GM10248 (cell line): ENCODE measurements around the gene NSF.
"Not testable (repeated sequence)": the region's sequence is repeated elsewhere in the genome, so short reads cannot be mapped to it uniquely, and the experiment has no call there.

Experiments
- CTCF ChIA-PET: fragments of 300-600 bp; sonication (Branson Sonifier 250); formaldehyde crosslinking; extraction: SDS; loops from one replicate; lab custom pipeline; 2021; ENCODE audit warnings: antibody characterized with exemption; lab: Yijun Ruan, JAX
- POLR2A ChIA-PET: fragments of 350-650 bp; sonication (Branson Sonifier 250); formaldehyde crosslinking; extraction: SDS; loops from one replicate; lab custom pipeline; 2020; ENCODE audit warnings: antibody characterized with exemption; lab: Yijun Ruan, JAX
- DNase-seq: peaks from one replicate; pipeline ENCODE4 v3.0.0; 2012; ENCODE audit errors: extremely low spot score

NSF gene

DNA sequence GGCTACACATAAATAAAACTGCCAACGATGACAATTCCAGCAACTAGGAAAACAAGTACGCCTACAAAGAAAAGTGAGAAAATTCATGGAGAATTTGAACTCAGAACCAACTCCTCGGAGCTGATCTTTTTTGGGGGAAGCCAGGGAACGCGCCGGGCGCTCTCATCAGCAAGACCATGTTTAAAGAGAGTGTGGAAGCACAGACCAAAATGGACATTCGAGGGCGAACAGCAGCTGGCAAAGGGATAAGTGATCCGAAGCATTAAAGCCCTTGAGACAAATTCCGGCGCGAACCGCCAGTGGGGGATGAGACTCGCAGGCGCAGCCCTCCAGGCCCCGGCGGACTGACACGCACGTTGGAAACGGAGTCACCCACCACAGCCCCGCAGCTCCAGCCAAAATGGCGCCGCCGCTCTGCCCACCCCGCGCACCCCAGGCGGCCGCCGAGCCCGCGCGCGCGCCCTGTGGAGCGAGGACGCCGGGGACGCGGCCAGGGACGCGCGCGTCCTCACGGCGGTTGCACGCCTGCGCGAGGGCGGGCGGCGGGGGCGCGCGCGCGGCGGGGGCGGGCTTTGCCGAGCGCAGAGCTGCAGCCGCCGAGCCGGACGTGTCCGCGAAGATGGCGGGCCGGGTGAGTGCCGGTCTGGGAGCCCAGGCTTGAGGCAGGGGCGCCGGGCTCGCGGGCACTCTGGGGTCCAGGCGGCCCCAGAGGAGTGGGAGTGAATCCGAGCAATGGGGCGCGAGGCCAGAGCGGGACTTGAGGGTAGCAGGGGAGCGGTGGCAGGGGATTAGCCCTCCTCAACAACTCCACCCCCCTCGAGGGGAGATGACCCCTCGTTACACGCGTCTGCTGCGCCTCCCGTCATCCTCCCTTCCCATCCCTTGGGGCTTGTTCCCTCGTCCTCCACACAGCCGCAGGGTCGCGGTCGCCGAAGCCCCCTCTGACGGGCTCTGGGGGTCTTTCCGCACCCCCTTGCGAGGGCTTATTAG, at the start of gene NSF:
Gene NSF, plus strand, starts transcription at position 513 of the 990 bp plus-strand sequence. Its CDS starts 107 bp downstream, at position 620.
- POLR2A ChIA-PET, CTCF ChIA-PET, DNase-seq: not testable (repeated sequence)

- DNase-seq, POLR2A ChIA-PET, CTCF ChIA-PET: not testable (repeated sequence)
These were observed 41.9 kb upstream of the NSF start for GRCh38 chr17:46548607-46549006.

- POLR2A ChIA-PET, DNase-seq, CTCF ChIA-PET: not testable (repeated sequence)
These were observed 31.3 kb upstream of the NSF start for GRCh38 chr17:46559155-46559554.

DNA sequence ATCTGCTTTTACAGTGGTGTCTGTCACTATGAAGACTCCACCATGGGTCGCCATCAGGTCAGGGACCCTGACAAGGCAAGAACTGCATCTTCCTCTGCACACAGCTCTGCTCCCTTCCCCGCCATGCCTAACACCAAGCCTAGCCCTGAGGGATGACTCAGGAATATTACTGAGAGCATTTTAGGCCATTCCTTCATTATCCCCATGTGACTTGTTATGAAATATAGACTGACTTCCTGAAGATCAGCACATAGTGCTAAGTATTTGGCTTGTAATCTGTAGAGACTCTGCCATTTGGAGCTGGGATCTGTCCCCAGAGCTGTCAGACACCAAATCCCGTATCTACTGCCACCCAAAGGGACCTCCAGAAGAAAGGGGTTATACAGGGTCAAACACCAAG, 30.4 kb upstream of the NSF start:
- DNase-seq, CTCF ChIA-PET, POLR2A ChIA-PET: not testable (repeated sequence)

DNA sequence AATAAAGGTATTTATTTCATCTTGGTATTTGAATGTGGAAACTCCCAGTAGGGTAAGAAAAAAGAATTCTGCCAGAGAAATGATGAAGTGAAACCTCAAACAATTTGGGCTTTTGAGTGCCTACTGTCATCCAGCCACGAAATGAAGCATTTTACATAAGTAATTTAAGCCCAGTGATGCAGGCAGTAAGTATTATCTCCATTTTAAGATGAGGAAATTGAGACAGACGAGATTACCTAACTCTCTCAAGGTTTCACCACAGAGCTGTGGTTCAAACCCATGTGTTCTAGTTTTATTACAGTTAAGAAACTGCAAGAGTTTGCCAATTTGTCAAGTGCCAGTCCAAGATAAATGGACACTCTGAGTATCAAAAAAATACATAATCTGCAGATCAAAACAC, 24.2 kb upstream of the NSF start:
- DNase-seq, POLR2A ChIA-PET, CTCF ChIA-PET: not testable (repeated sequence)

- POLR2A ChIA-PET, DNase-seq, CTCF ChIA-PET: not testable (repeated sequence)
These were observed 23.5 kb upstream of the NSF start for GRCh38 chr17:46566980-46567379.

GRCh38 chr17:46571796-46572195, 18.7 kb upstream of the NSF start:
- POLR2A ChIA-PET, DNase-seq, CTCF ChIA-PET: not testable (repeated sequence)

- DNase-seq, CTCF ChIA-PET, POLR2A ChIA-PET: not testable (repeated sequence)
These were observed 11.1 kb upstream of the NSF start, which contains the start of gene ARL17A for GRCh38 chr17:46579083-46580075. Gene ARL17A, minus strand, starts transcription at chr17:46579691. Its CDS starts 3,369 bp downstream, at chr17:46576322.

GRCh38 chr17:46580082-46580481, 10.4 kb upstream of the NSF start:
- POLR2A ChIA-PET, CTCF ChIA-PET, DNase-seq: not testable (repeated sequence)

- CTCF ChIA-PET, DNase-seq, POLR2A ChIA-PET: not testable (repeated sequence)
These were observed 5.0 kb upstream of the NSF start for GRCh38 chr17:46585444-46585843.

DNA sequence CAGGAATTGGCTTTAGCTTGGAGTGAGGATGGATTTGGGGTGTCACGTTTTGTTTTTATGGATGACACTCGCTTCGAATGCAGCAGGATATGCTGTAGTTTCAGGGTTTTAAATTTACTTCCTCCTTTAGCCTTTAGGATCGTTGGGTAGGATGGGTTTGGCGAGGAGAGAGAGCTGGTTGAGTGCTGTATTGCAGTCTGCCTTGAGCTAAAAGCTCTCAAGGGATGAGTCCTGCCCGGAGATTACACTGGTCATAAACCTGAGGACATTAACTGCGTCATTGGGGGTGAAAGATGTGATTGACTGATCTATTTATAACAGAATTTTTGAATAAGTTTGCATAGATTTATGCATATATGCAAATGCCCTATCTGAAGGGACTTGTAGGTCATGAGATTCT, 863 bp downstream of the NSF start:
- POLR2A ChIA-PET, DNase-seq, CTCF ChIA-PET: not testable (repeated sequence)

DNA sequence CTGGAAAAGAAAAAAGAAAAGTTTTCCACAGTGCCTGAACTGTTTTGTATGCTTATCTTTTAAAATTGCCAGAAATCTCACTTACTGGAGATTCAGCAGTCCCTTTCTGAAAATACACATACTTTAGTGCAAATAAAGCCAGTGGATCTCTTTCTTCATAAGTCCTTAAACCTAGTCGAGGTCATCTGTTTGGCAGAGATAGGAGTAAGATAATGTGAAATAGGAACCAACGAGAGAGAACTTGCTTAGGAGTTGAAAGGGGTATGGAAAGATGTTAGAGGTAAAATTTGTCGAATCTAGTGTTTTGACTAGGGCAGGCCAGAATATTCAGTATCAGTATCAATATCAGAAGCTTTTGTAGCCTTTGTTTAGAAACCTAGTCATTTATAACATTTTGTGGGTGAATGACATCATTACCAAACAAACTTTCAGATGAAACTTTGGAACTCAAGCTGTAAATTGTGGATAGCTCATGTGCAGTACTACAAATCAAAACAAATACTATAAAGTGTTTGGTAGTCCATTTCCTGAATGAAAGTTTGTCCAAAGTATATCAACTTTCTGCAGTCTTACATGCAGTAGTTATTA, 8.0 kb downstream of the NSF start:
- DNase-seq, CTCF ChIA-PET, POLR2A ChIA-PET: not testable (repeated sequence)

GRCh38 chr17:46600767-46601166, 10.3 kb downstream of the NSF start:
- CTCF ChIA-PET, POLR2A ChIA-PET, DNase-seq: not testable (repeated sequence)

- CTCF ChIA-PET, POLR2A ChIA-PET, DNase-seq: not testable (repeated sequence)
These were observed 12.7 kb downstream of the NSF start for GRCh38 chr17:46603125-46603524.

DNA sequence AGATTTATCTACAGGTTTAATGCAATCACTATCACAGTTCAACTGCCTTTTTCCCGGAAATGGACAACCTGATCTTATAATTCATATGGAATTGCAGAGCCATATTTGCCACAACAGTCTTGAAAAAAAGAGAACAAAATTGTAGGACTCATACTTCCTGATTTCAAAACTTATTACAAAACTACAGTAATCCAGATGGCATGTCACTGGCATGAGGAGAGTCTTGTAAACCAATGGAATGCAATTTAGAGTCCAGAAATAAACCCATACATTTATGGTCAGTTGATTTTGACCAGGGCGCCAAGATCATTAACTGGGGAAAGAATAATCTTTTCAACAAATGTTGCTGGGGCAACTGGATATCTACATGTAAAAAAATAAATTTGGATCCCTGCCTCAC, 20.8 kb downstream of the NSF start:
- DNase-seq, CTCF ChIA-PET: not testable (repeated sequence)

DNA sequence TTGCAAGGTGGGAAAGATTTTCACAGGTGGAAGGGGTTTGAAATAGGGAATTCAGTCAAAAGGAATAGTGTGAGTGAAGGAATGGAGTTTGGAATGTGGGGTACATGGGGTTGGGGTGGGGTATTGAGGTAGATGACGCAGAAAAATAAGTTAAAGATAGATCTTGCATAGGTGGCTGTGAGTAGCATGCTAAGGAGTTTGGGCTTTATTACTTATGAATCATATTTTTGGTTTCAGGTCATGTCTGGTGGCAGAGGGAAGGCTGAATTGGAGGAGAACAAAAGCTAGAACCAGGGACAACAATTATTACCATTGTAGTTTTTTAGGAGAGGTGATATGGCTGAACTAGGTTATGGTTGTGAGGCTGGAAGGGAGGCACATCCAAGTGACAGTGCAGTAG, 23.4 kb downstream of the NSF start:
- DNase-seq, POLR2A ChIA-PET, CTCF ChIA-PET: not testable (repeated sequence)

More for the DNA sequence above, 20.8 kb downstream of the NSF start:
- POLR2A ChIA-PET: not testable (repeated sequence)

DNA sequence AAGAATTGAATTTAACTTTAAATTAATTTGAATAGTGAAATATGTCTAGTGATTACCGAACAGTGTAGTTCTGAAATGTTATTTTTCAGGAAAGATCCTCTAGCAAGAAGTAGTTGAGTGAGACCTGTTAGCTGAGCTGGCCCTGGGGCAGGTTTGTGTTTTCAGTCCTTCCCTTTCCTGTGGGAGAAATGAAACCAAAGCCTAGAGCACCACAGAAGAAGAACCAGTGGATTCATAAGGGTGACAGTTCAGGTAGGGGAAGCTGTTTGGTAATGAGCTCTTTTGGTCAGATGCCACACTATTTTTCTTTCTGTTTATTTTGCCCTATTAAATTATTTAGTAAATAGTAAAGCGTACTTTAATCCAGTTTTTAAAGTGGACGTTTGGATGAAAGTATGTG, 26.7 kb downstream of the NSF start:
- DNase-seq, CTCF ChIA-PET, POLR2A ChIA-PET: not testable (repeated sequence)

- POLR2A ChIA-PET, CTCF ChIA-PET, DNase-seq: not testable (repeated sequence)
These were observed 28.5 kb downstream of the NSF start for GRCh38 chr17:46618975-46619374.
